SH-SY5Y (cell line): ENCODE measurements around the gene CRACR2A.

Experiments used
- GATA2 ChIP-seq: IDR thresholded peaks from 2 replicates; pipeline ENCODE4 v1.6.1; 2011; ENCODE audit warnings: mild to moderate bottlenecking, low read depth, low read length
- GATA3 ChIP-seq: IDR thresholded peaks from 2 replicates; pipeline ENCODE4 v1.6.1; 2011; ENCODE audit warnings: low read depth, mild to moderate bottlenecking, low read length, moderate library complexity

GRCh38 chr12:3727877-3728632 is 24.9 kb downstream of the CRACR2A start:
- TF ChIP-seq GATA3 (no peak), GATA2 (no peak)
